ENCODE results near the gene LAMC2. TPM values are rescaled to one million over a fixed set of nuclear protein-coding genes. Genes with fewer than 3 reads are reported as not detected.

Gene LAMC2
- total RNA-seq, 1 donor from 2014 or later = 1.1 TPM

- no peaks in the 10 kb centered on the region for H3K9me3 ChIP-seq
- TF ChIP-seq CTCF (IDR thresholded peaks at IDR 0.05) = no peak
- intact Hi-C loops (cut with DNase I) = loop anchor here (5.0 kb wide), 2 partner anchors 214 to 274 kb away; partner anchors contain the start of gene LAMC1
Observed at GRCh38 chr1:183236158-183236725, 50.2 kb downstream of the LAMC2 start.

GRCh38 chr1:183237046-183237445 lies 51.0 kb downstream of the LAMC2 start:
- no peak for DNase-seq (ENCODE audit: low spot score in 2 of 2)
- Histone ChIP-seq H3K36me3 (no peaks in the 10 kb centered on the region), H3K9me3 (no peaks in the 10 kb centered on the region), H3K4me1 (peaks cover 0 to 15% of the 10 kb centered on the region in 2 donors), H3K4me3 (no peak overlapping the region), H3K27me3 (no peaks in the 10 kb centered on the region), H3K27ac (no peak overlapping the region)
- TF ChIP-seq CTCF (IDR thresholded peaks at IDR 0.05) = no peak
- intact Hi-C loops (cut with DNase I) = loop anchor here (5.0 kb wide), 2 partner anchors 215 to 275 kb away; partner anchors contain the start of gene LAMC1

More at GRCh38 chr1:183236158-183236725, 50.2 kb downstream of the LAMC2 start:
- no peak overlapping the region for H3K4me3 ChIP-seq
- no peak overlapping the region for H3K27ac ChIP-seq
- H3K4me1 ChIP-seq = peaks cover 0 to 11% of the 10 kb centered on the region in 2 donors
- DNase-seq (ENCODE audit: low spot score in 2 of 2) = no peak
- no peaks in the 10 kb centered on the region for H3K36me3 ChIP-seq
- no peaks in the 10 kb centered on the region for H3K27me3 ChIP-seq

- intact Hi-C loops (cut with DNase I) = loop anchor here (5.0 kb wide), 2 partner anchors 216 to 276 kb away; partner anchors contain the start of gene LAMC1
- Histone ChIP-seq H3K4me1 (peaks cover 0 to 17% of the 10 kb centered on the region in 2 donors), H3K9me3 (no peaks in the 10 kb centered on the region), H3K27ac (no peak overlapping the region), H3K36me3 (no peaks in the 10 kb centered on the region), H3K27me3 (no peaks in the 10 kb centered on the region), H3K4me3 (no peak overlapping the region)
- no peak for TF ChIP-seq CTCF (IDR thresholded peaks at IDR 0.05)
- DNase-seq (ENCODE audit: low spot score in 2 of 2) = no peak
Observed at GRCh38 chr1:183238071-183238470, 52.0 kb downstream of the LAMC2 start.

- intact Hi-C loops (cut with DNase I) = loop anchor here (5.0 kb wide), 2 partner anchors 217 to 277 kb away; partner anchors contain the start of gene LAMC1
Observed at GRCh38 chr1:183239220-183239742, 53.2 kb downstream of the LAMC2 start.

GRCh38 chr1:183239793-183240525 lies 53.9 kb downstream of the LAMC2 start:
- Histone ChIP-seq H3K4me3 (no peak overlapping the region), H3K27ac (peak overlapping the region in 1 of 2 donors; percentile 50), H3K9me3 (no peaks in the 10 kb centered on the region), H3K27me3 (no peaks in the 10 kb centered on the region), H3K36me3 (no peaks in the 10 kb centered on the region), H3K4me1 (peaks cover 0 to 18% of the 10 kb centered on the region in 2 donors)
- intact Hi-C loops (cut with DNase I) = loop anchor here (5.0 kb wide), 2 partner anchors 218 to 278 kb away; partner anchors contain the start of gene LAMC1
- TF ChIP-seq CTCF (IDR thresholded peaks at IDR 0.05) = no peak
- no peak for DNase-seq (ENCODE audit: low spot score in 2 of 2)

More at GRCh38 chr1:183239220-183239742, 53.2 kb downstream of the LAMC2 start:
- Histone ChIP-seq H3K27ac (peak overlapping the region in 1 of 2 donors; percentile 50), H3K4me1 (peaks cover 0 to 16% of the 10 kb centered on the region in 2 donors), H3K9me3 (no peaks in the 10 kb centered on the region), H3K27me3 (no peaks in the 10 kb centered on the region), H3K36me3 (no peaks in the 10 kb centered on the region), H3K4me3 (no peak overlapping the region)
- no peak for TF ChIP-seq CTCF (IDR thresholded peaks at IDR 0.05)
- no peak for DNase-seq (ENCODE audit: low spot score in 2 of 2)

Data from ascending aorta (tissue), 2 donors.